ENCODE results near the gene PDZD7.

PDZD7 gene

GRCh38 chr10:100981178-100981772, 49.7 kb downstream of the PDZD7 start:
- DNase-seq, result no peak
- Histone ChIP-seq H3K27me3 (replicated peaks; ENCODE audit: insufficient read depth, low read length) (no peaks in the 10 kb centered on the region), H3K9me3 (replicated peaks; ENCODE audit: insufficient read depth, low read length) (no peaks in the 10 kb centered on the region), H3K9ac (ENCODE audit: low read length) (no peak overlapping the region), H3K27ac (ENCODE audit: low read length) (no peak overlapping the region), H3K4me2 (ENCODE audit: low read depth, low read length) (no peak overlapping the region), H4K20me1 (ENCODE audit: insufficient read depth, low read length) (no peaks in the 10 kb centered on the region), H3K79me2 (ENCODE audit: low read length) (peaks cover 7% of the 10 kb centered on the region), H2AFZ (ENCODE audit: low read length) (no peak overlapping the region), H3K4me1 (ENCODE audit: low read length) (peaks cover 5% of the 10 kb centered on the region), H3K9me2 (replicated peaks; ENCODE audit: insufficient read depth, low read length) (no peaks in the 10 kb centered on the region), H3K4me3 (ENCODE audit: low read length) (no peak overlapping the region), H3F3A (ENCODE audit: insufficient read depth, low read length) (no peaks in the 10 kb centered on the region), H3K36me3 (replicated peaks; ENCODE audit: insufficient read depth, low read length) (no peaks in the 10 kb centered on the region)
- TF ChIP-seq CTCF (IDR thresholded peaks at IDR 0.05; ENCODE audit: low read length) (no peak), EZH2phosphoT487 (IDR thresholded peaks at IDR 0.05; ENCODE audit: low read length) (no peak), EZH2 (optimal IDR thresholded peaks at IDR 0.05; ENCODE audit: low read depth, low read length) (no peak)

GRCh38 chr10:100980711-100981110, 50.2 kb downstream of the PDZD7 start:
- H3K9ac ChIP-seq (ENCODE audit: low read length), result no peak overlapping the region
- H3K27me3 ChIP-seq (replicated peaks; ENCODE audit: insufficient read depth, low read length), result no peaks in the 10 kb centered on the region
- H3K27ac ChIP-seq (ENCODE audit: low read length), result no peak overlapping the region
- H3K36me3 ChIP-seq (replicated peaks; ENCODE audit: insufficient read depth, low read length), result no peaks in the 10 kb centered on the region
- TF ChIP-seq EZH2 (optimal IDR thresholded peaks at IDR 0.05; ENCODE audit: low read depth, low read length), result no peak
- no peak for TF ChIP-seq CTCF (IDR thresholded peaks at IDR 0.05; ENCODE audit: low read length)
- TF ChIP-seq EZH2phosphoT487 (IDR thresholded peaks at IDR 0.05; ENCODE audit: low read length), result no peak
- no peaks in the 10 kb centered on the region for H4K20me1 ChIP-seq (ENCODE audit: insufficient read depth, low read length)
- H3K9me3 ChIP-seq (replicated peaks; ENCODE audit: insufficient read depth, low read length), result no peaks in the 10 kb centered on the region
- H2AFZ ChIP-seq (ENCODE audit: low read length), result no peak overlapping the region
- no peaks in the 10 kb centered on the region for H3K9me2 ChIP-seq (replicated peaks; ENCODE audit: insufficient read depth, low read length)
- H3K79me2 ChIP-seq (ENCODE audit: low read length), result peaks cover under 1% of the 10 kb centered on the region; the same call in 1 of the 2 replicates
- no peaks in the 10 kb centered on the region for H3F3A ChIP-seq (ENCODE audit: insufficient read depth, low read length)
- H3K4me3 ChIP-seq (ENCODE audit: low read length), result no peak overlapping the region
- no peak overlapping the region for H3K4me2 ChIP-seq (ENCODE audit: low read depth, low read length)
- H3K4me1 ChIP-seq (ENCODE audit: low read length), result no peaks in the 10 kb centered on the region
- no peak for DNase-seq

- no peaks in the 10 kb centered on the region for H3K9me2 ChIP-seq (replicated peaks; ENCODE audit: insufficient read depth, low read length)
- no peak overlapping the region for H3K4me2 ChIP-seq (ENCODE audit: low read depth, low read length)
- H3K9me3 ChIP-seq (replicated peaks; ENCODE audit: insufficient read depth, low read length), result no peaks in the 10 kb centered on the region
- no peaks in the 10 kb centered on the region for H3K4me1 ChIP-seq (ENCODE audit: low read length)
- H3K4me3 ChIP-seq (ENCODE audit: low read length), result no peak overlapping the region
- H4K20me1 ChIP-seq (ENCODE audit: insufficient read depth, low read length), result no peaks in the 10 kb centered on the region
- no peak overlapping the region for H3K9ac ChIP-seq (ENCODE audit: low read length)
- no peak for DNase-seq
- H3F3A ChIP-seq (ENCODE audit: insufficient read depth, low read length), result no peaks in the 10 kb centered on the region
- H3K27ac ChIP-seq (ENCODE audit: low read length), result no peak overlapping the region
- TF ChIP-seq EZH2 (optimal IDR thresholded peaks at IDR 0.05; ENCODE audit: low read depth, low read length) (no peak), EZH2phosphoT487 (IDR thresholded peaks at IDR 0.05; ENCODE audit: low read length) (no peak), CTCF (IDR thresholded peaks at IDR 0.05; ENCODE audit: low read length) (no peak)
- H3K27me3 ChIP-seq (replicated peaks; ENCODE audit: insufficient read depth, low read length), result no peaks in the 10 kb centered on the region
- H3K79me2 ChIP-seq (ENCODE audit: low read length), result no peaks in the 10 kb centered on the region
- no peak overlapping the region for H2AFZ ChIP-seq (ENCODE audit: low read length)
- H3K36me3 ChIP-seq (replicated peaks; ENCODE audit: insufficient read depth, low read length), result no peaks in the 10 kb centered on the region
These were observed 50.6 kb downstream of the PDZD7 start for GRCh38 chr10:100980311-100980710.
